HUDEP-2 (cell line): ENCODE data around the gene PTCHD4.
"Not testable (repeated sequence)": the region's sequence is repeated elsewhere in the genome, so short reads cannot be mapped to it uniquely, and the experiment has no call there.

ENCODE experiments used
- DNase-seq, 76 experiments: peaks; one replicate each; lab custom pipeline; 2025; ENCODE audit not compliant: unreplicated experiment in 76 of 76; lab: John Stamatoyannopoulos, UW

The PTCHD4 gene

DNA sequence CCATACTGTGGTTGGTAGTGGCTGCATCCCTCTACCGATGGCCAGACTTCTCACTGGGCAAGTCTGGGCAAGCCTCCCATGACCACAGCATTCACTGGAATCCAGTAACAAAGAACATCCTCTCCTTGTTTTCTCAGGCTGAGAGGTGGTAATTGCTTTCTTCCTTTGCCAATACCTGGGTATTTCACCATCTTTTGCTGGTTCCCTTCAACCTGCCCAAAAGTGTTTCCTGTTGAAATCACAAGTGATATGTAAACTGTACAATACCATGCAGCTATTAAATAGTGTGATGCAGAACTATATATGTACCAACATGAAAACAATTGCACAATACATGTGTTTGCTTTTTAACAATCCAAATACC lies at the start of gene PTCHD4:
Gene PTCHD4 (minus strand): TSS at position 55 of the 364 bp plus-strand sequence. CDS start 42,240 bp downstream, outside the sequence.
- DNase-seq, result no peak

GRCh38 chr6:48151142-48151541 lies 40.1 kb upstream of the PTCHD4 start:
- no peak for DNase-seq

DNA sequence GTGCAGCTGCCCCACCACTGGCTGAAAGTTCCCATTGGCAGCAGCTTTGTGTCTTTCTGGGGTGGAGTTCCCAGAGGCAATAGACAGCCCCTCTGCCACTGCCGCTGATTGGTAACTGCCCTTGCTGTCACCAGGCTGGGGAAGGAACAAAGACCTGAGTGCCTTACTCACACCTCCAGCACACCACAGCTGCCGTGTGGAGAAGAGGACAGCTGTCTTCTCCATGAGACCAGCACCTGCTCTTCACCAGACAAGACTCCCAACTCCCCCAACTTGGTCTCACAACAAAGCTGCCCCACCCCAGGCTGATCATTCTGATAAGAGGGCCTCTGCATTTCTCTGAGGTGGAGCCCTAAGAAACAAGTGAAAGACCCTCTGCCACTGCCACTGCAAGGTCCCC lies 39.7 kb upstream of the PTCHD4 start:
- no peak for DNase-seq

DNA sequence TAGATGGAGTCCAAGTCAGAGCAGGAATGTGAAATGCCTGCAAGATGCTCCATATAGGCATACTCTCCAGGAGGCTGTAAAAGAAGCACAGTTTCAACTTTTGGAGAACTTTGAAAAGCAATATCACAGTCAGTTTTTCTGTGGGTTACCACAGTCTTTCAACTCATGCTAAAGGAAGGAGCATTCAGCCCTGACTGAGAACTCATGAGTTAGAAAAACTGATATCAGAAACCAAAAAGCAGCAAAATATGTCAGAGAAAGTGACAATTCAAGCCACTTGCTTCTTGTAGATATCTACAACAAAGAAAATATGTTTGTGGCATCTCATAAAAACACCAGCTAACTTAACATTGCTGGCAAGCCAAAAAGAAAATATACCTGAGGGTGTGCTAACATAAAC lies 36.1 kb upstream of the PTCHD4 start:
- no peak for DNase-seq

DNA sequence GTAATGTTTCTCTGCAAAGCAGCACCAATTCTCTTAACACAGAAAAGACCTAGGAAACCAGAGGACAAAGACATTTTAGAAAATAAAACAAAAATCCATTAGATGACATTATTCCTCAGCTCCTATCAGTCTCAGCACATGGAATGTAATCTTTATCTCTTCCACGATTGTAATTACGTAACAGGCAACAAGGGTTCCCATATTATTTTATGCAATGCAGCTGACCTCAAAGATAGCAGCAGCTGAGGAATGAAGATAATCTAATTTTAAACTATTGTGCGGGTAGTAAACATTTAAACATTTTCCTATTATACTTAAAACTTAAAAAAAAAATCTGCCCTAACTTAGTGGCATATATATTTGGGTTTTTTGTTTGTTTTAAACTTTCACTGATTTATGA lies 33.0 kb upstream of the PTCHD4 start:
- peak in 20 of 76 experiments; percentile 5 to 54 (median 22) for DNase-seq

GRCh38 chr6:48141975-48142374 lies 31.0 kb upstream of the PTCHD4 start:
- DNase-seq, result no peak

- no peak for DNase-seq
Observed at GRCh38 chr6:48139818-48140614, 29.0 kb upstream of the PTCHD4 start.

DNA sequence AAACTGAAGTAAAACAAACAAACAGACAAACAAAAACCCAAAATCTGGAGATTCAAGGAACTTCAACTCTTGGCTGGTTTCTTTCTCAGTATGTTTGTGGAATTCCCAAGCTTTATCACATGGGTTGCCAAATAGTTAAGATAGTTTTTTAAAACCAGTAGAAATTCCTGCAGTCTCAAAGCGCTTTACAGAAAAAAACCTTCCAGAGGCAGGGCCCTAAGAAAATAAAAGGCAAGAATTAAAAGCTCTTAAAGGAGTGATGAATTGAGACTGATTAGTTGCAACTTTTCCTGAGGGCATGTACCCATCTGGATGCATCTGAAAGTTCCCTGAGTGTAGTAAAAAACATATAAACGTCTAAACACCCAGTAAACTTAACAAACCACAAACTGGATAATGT lies 25.9 kb upstream of the PTCHD4 start:
- no peak for DNase-seq

DNA sequence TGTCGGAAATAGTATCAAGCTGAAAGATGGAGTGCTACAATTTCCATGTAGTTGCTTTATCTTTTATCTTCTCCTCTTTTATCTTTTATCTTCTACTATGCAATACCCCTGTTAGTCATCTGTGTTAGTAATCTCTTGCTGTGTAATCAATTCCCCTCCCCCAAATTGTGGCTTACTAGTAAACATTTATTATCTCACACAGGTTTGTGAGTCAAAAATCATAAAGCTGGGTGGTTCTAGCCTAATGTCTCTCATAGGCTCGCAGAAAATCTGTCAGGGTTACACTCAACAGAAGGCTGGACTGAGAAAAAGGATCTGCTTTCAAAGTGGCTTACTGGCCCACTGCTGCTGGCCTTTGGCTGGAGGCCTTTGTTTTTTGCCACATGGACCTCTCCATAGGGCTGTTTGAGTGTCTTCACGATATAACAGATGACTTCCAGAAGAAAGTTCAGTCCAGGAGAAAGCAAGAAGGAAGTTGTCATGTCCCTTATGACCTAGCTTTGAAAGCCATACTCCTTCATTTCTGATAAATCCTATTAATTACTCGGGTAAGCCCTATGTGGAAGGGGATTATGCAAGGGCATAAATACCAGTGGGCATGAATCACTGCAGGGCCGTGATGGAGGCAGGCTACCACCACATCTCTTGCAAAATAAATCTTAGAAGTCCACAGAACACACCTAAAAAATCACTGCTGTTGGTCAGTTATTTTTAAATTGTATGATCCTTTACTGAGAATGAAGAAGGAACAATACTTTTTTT lies 24.5 kb upstream of the PTCHD4 start:
- no peak for DNase-seq

DNA sequence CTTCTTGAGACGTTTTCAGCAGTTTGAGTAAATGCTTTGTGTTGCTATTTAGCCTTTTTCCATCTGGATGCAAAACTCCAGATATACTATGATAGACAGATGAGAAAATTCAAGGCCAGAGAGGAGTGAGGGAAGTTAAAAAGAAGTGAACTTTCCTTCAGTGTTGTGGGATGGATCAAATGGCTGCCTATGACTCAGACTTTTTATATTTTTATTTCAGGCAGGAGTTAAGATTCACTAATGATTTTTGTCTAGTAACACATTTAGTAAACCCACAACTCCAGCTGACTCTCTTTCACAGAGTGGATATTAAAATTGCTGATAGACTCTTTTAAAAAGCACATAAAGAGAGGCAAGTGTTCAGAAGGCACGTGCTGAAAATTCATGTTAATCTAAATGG lies 23.2 kb upstream of the PTCHD4 start:
- no peak for DNase-seq

DNA sequence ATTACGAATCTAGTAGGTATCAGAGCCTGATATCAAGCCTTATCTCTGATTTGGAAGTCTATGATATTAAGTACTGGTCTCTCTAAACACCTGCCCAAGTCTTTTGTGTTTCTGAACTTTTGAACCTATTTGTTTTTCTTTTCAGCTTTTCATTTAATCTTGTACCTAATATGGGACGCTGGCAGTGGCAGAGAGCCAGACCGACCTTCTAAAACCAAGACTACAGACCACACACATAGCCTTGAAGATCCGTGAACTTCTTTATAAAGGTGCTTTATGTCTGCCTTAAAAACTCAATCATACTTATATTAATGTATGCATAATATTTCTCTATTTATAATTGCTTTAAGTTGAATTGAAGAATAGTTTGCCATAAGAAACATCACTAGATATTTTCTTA lies 12.6 kb upstream of the PTCHD4 start:
- DNase-seq, result no peak

- DNase-seq, result not testable (repeated sequence)
Observed at GRCh38 chr6:48121983-48122749, 11.2 kb upstream of the PTCHD4 start.

DNA sequence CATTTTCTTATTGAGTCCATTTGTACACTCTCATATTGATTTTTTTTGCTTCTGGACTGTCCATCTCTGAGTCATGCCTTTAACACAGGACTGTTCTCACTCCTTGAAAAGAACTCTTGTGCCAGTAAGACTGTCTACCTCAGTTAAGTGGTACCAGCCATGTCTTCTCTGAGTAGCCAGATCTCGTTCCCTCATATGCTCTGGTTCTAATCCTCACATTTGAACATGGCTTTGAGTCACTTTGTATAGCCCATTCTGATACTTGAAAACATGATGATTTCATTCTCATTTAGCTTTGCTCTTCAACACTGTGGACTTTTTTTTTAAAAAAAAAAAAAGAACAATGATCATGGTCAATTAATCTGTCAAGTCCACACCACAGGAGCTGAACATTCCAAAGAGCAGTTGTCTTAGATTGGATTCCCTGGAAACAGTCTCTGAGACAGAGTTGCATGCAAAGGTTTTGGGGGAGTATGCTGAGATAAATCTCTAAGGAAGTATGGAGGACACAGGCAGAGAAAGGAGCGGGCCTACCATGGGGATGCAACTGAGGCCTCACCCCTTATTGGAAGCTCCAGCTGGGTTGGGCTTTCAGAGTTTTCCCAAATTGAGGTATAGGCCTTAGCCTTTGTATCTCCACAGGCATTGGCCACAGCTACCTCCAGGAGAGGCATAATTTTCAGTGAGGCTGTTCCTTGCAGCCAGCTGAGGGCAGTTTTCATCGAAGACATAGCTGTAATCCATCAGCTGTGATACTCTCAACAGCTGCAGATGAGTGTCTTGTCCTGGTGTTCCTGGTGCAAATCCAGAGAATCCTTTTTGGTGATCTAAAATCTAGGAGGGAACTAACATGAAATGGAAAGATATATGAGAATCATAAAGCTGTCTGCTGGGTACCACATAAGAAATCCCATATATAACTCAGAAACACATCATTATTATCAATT lies 6.0 kb upstream of the PTCHD4 start:
- DNase-seq, result no peak

DNA sequence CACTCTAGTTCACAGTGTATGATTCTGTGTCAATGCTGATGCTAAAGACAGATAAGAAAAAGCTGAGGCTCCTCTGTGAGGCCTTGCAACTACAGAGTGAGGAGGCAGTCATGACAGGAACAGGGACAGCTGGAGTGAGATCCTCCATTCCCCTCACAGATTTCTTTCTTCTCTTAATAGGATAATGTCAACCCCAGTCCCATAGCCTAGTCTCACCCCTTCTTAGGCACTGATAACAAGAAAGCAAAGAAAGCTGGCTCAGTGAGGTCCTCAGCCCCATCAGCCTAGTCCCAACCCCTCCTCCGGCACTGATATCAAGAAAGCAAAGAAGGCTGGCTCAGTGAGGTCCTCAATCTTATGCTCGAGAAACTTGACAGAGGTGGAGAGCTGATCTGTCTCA lies 2.1 kb upstream of the PTCHD4 start:
- peak in 1 of 76 experiments; percentile 29 for DNase-seq

- DNase-seq, result no peak
Observed at GRCh38 chr6:48111575-48111974, 578 bp upstream of the PTCHD4 start.

DNA sequence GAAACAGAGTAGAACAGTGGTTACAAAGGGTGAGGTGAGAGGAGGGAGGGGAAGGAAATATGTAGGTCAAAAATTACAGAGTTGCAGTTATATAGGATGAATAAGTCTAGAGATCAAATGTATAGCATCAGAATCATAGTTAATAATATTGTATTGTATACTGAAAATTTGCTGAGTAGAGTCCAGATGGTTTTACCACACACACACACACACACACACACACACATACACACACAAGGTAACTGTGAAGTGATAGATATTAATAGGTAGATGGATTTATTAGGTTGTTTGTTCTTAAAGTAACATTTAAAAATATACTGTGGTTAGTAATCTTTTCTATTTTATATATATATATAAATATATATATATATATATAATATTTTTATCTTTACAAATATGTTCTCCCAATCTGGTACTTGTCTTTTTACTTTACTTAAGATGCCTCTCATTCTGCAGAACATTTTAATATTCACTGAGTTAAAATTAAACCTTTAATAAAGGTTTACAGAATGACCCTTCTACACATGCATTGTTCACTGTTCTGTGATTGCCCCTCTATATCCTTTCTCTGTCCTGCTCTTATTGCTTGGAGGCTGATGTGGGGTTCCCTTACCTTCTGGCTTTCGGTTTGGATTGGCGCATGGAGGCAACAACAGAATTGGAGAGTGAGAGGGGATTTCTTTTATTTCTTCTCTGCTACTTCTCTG lies 408 bp downstream of the PTCHD4 start:
- DNase-seq, result no peak

DNA sequence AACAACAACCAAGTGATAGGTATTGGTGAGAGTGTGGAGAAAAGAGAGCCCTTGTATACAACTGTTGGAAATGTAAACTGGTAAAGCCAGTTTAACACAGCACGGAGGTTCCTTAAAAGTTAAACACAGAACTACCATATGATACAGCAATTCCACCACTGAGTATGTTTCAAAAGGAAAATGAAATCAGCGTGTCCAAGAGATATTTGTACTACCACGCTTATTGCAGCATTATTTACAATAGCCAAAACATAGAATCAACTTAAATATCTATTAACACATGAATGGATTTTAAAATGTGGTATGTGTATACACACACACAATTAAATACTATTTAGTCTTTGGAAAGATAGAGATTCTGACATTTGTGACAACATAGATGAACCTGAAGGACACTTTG lies 1.1 kb downstream of the PTCHD4 start:
- no peak for DNase-seq

DNA sequence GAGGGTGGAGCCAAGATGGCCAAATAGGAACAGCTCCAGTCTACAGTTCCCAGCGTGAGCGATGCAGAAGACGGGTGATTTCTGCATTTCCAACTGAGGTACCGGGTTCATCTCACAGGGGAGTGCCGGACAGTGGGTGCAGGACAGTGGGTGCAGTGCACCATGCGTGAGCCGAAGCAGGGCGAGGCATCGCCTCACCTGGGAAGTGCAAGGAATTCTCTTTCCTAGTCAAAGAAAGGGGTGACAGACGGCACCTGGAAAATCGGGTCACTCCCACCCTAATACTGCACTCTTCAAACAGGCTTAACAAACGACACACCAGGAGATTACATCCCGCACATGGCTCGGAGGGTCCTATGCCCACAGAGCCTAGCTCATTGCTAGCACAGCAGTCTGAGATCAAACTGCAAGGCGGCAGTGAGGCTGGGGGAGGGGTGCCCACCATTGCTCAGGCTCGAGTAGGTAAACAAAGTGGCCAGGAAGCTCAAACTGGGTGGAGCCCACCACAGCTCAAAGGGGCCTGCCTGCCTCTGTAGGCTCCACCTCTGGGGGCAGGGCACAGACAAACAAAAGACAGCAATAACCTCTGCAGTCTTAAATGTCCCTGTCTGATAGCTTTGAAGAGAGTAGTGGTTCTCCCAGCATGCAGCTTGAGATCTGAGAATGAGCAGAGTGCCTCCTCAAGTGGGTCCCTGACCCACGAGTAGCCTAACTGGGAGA lies 8.4 kb downstream of the PTCHD4 start:
- DNase-seq, result not testable (repeated sequence)

- no peak for DNase-seq
Observed at GRCh38 chr6:48101290-48101689, 9.7 kb downstream of the PTCHD4 start.
